GM23338 (cell line): ENCODE data around the gene PCNX1. TPM values are rescaled to one million over a fixed set of nuclear protein-coding genes. Genes with fewer than 3 reads are reported as not detected.

ENCODE experiments used
- ATAC-seq: fragments of 200-7000 bp; cut with Tn5 transposase; 3 replicates; pipeline ENCODE4 v1.9.1; 2020
- DNase-seq: peaks from one replicate; pipeline ENCODE4 v3.0.0-alpha.2; 2015; ENCODE audit warnings: low spot score
- H2AFZ ChIP-seq: fragments of 200-600 bp; sonication (generic); 2 replicates; pipeline ENCODE4 v1.8.0; 2016; ENCODE audit warnings: antibody characterized with exemption, mild to moderate bottlenecking, moderate library complexity
- H3F3A ChIP-seq: fragments of 200-600 bp; sonication (generic); replicated peaks from 2 replicates; pipeline ENCODE4 v1.8.0; 2017; ENCODE audit warnings: antibody characterized with exemption, mixed run types, low read depth
- H3K27ac ChIP-seq: fragments of 200-600 bp; sonication (generic); 2 replicates; pipeline ENCODE4 v1.6.1; 2016; ENCODE audit warnings: low read depth
- H3K27me3 ChIP-seq: fragments of 200-600 bp; sonication (generic); 2 replicates; pipeline ENCODE4 v1.8.0; 2016; ENCODE audit warnings: mild to moderate bottlenecking, mixed run types, moderate library complexity; ENCODE audit not compliant: insufficient read depth
- H3K36me3 ChIP-seq: fragments of 200-600 bp; sonication (generic); 2 replicates; pipeline ENCODE4 v1.8.0; 2016; ENCODE audit warnings: mild to moderate bottlenecking; ENCODE audit not compliant: insufficient read depth
- H3K4me1 ChIP-seq: fragments of 200-600 bp; sonication (generic); 2 replicates; pipeline ENCODE4 v1.8.0; 2016; ENCODE audit warnings: mild to moderate bottlenecking, moderate library complexity; ENCODE audit not compliant: insufficient read depth
- H3K4me2 ChIP-seq: fragments of 200-600 bp; sonication (generic); 2 replicates; pipeline ENCODE4 v1.7.1; 2017; ENCODE audit warnings: mixed run types
- H3K4me3 ChIP-seq: fragments of 200-600 bp; sonication (generic); 2 replicates; pipeline ENCODE4 v1.6.1; 2016; ENCODE audit warnings: mixed run types
- H3K79me2 ChIP-seq: fragments of 200-600 bp; sonication (generic); replicated peaks from 2 replicates; pipeline ENCODE4 v1.8.0; 2017; ENCODE audit warnings: mild to moderate bottlenecking; ENCODE audit not compliant: insufficient read depth
- H3K9me2 ChIP-seq: fragments of 200-600 bp; sonication (generic); 2 replicates; pipeline ENCODE4 v1.8.0; 2017; ENCODE audit not compliant: insufficient read depth
- H4K20me1 ChIP-seq: fragments of 200-600 bp; sonication (generic); replicated peaks from 2 replicates; pipeline ENCODE4 v1.8.0; 2017; ENCODE audit warnings: mild to moderate bottlenecking; ENCODE audit not compliant: insufficient read depth
- H3K27ac Mint-ChIP-seq: 2 replicates; pipeline ENCODE4 v1.8.0; 2020; ENCODE audit warnings: inconsistent platforms, mild to moderate bottlenecking, moderate library complexity, mixed read lengths
- H3K27me3 Mint-ChIP-seq: 3 replicates; pipeline ENCODE4 v1.8.0; 2022; ENCODE audit warnings: low read depth, mild to moderate bottlenecking, moderate library complexity, mixed read lengths, inconsistent platforms; ENCODE audit not compliant: insufficient read depth, poor library complexity
- H3K36me3 Mint-ChIP-seq: 3 replicates; pipeline ENCODE4 v1.8.0; 2021; ENCODE audit warnings: low read depth, mild to moderate bottlenecking, inconsistent platforms, moderate library complexity, mixed read lengths
- H3K4me1 Mint-ChIP-seq: 3 replicates; pipeline ENCODE4 v1.8.0; 2020; ENCODE audit warnings: mild to moderate bottlenecking, inconsistent platforms, mixed read lengths
- H3K4me3 Mint-ChIP-seq: 3 replicates; pipeline ENCODE4 v1.8.0; 2021; ENCODE audit warnings: moderate library complexity, mild to moderate bottlenecking, inconsistent platforms, mixed read lengths
- H3K9me3 Mint-ChIP-seq: 3 replicates; pipeline ENCODE4 v1.8.0; 2020; ENCODE audit warnings: moderate library complexity, mild to moderate bottlenecking, inconsistent platforms, mixed read lengths
- CREB1 ChIP-seq: fragments of 250-450 bp; sonication (Bioruptor Pico); IDR thresholded peaks from 2 replicates; pipeline ENCODE4 v1.5.0; 2020; ENCODE audit warnings: low read depth, mild to moderate bottlenecking, moderate library complexity
- ETS1 ChIP-seq: IDR thresholded peaks from 2 replicates; pipeline ENCODE4 v1.6.1; 2016; ENCODE audit warnings: antibody characterized with exemption
- EZH2 ChIP-seq: fragments of 200-600 bp; sonication (generic); IDR thresholded peaks from one replicate; pipeline ENCODE4 v1.8.0; 2017; ENCODE audit warnings: antibody characterized with exemption, mild to moderate bottlenecking, low read depth; ENCODE audit not compliant: unreplicated experiment
- EZH2phosphoT487 ChIP-seq: fragments of 200-600 bp; sonication (generic); IDR thresholded peaks from one replicate; pipeline ENCODE4 v1.8.1; 2018; ENCODE audit warnings: antibody characterized with exemption; ENCODE audit not compliant: unreplicated experiment
- JUNB ChIP-seq: IDR thresholded peaks from one replicate; pipeline ENCODE4 v1.6.1; 2016; ENCODE audit warnings: antibody characterized with exemption; ENCODE audit not compliant: unreplicated experiment
- REST ChIP-seq: IDR thresholded peaks from one replicate; pipeline ENCODE4 v1.6.1; 2018; ENCODE audit warnings: antibody characterized with exemption; ENCODE audit not compliant: unreplicated experiment
- STAT1 ChIP-seq: IDR thresholded peaks from one replicate; pipeline ENCODE4 v1.6.1; 2016; ENCODE audit warnings: antibody characterized with exemption; ENCODE audit not compliant: unreplicated experiment
- ZNF114 ChIP-seq: fragments of 250-450 bp; sonication (Bioruptor Pico); IDR thresholded peaks from 2 replicates; pipeline ENCODE4 v1.5.0; 2020; ENCODE audit warnings: mild to moderate bottlenecking, moderate library complexity
- ZNF331 ChIP-seq: fragments of 250-450 bp; sonication (Bioruptor Pico); IDR thresholded peaks from 2 replicates; pipeline ENCODE4 v1.5.0; 2020; ENCODE audit warnings: low read depth, mild to moderate bottlenecking, moderate library complexity
- ZNF462 ChIP-seq: fragments of 250-450 bp; sonication (Bioruptor Pico); IDR thresholded peaks from 2 replicates; pipeline ENCODE4 v1.5.0; 2020; ENCODE audit warnings: mild to moderate bottlenecking, moderate library complexity
- polyA plus RNA-seq: library from polyadenylated mRNA; unstranded; fragments of >200 nt; fragmentation: Nextera tagmentation; extraction: Ambion mirVana; gene quantifications from 2 replicates; pipeline ENCODE4 v1.2.1, GENCODE V29; 2016
- total RNA-seq: library from RNA; depleted of rRNA; stranded (reverse); fragments of >200 nt; shearing (Covaris generic); gene quantifications from 2 replicates; pipeline ENCODE4 v1.2.3, GENCODE V29; 2014

PCNX1 gene
- total and polyA plus RNA-seq, 2 experiments from 2014 or later, result 19.4 to 53.1 TPM

- no peak overlapping the region for H3K4me3 ChIP-seq
- no peak overlapping the region for H2AFZ ChIP-seq
- Mint-ChIP-seq H3K4me3 (no peak overlapping the region), H3K4me1 (peaks cover 8% of the 10 kb centered on the region; the same call in 2 of the 3 replicates), H3K27me3 (peaks cover 13% of the 10 kb centered on the region), H3K9me3 (peaks cover 50% of the 10 kb centered on the region), H3K27ac (no peak overlapping the region), H3K36me3 (peaks cover 48% of the 10 kb centered on the region)
- ATAC-seq (no peak), DNase-seq (no peak)
- H3K9me2 ChIP-seq, result no peaks in the 10 kb centered on the region; the same call in 1 of the 2 replicates
- H3K79me2 ChIP-seq, result no peaks in the 10 kb centered on the region
- H4K20me1 ChIP-seq, result no peaks in the 10 kb centered on the region
- TF ChIP-seq ETS1, result no peak
- peaks cover 7% of the 10 kb centered on the region for H3K4me1 ChIP-seq
- no peak overlapping the region for H3K27ac ChIP-seq
- no peaks in the 10 kb centered on the region for H3F3A ChIP-seq
- H3K36me3 ChIP-seq, result no peaks in the 10 kb centered on the region
- H3K27me3 ChIP-seq, result no peaks in the 10 kb centered on the region
- no peak overlapping the region for H3K4me2 ChIP-seq
These were observed 213.7 kb downstream of the PCNX1 start for GRCh38 chr14:71121001-71121400.

GRCh38 chr14:71121711-71122110, 214.5 kb downstream of the PCNX1 start:
- Mint-ChIP-seq H3K4me3 (no peak overlapping the region), H3K9me3 (peaks cover 56% of the 10 kb centered on the region), H3K27ac (no peak overlapping the region), H3K4me1 (peaks cover 8% of the 10 kb centered on the region; the same call in 2 of the 3 replicates), H3K36me3 (peaks cover 55% of the 10 kb centered on the region), H3K27me3 (peaks cover 13% of the 10 kb centered on the region)
- Histone ChIP-seq H3K36me3 (no peaks in the 10 kb centered on the region), H3K4me2 (no peak overlapping the region), H3K27me3 (no peaks in the 10 kb centered on the region), H3K4me3 (no peak overlapping the region), H3F3A (no peaks in the 10 kb centered on the region), H4K20me1 (no peaks in the 10 kb centered on the region), H3K79me2 (no peaks in the 10 kb centered on the region), H2AFZ (no peak overlapping the region), H3K4me1 (peaks cover 7% of the 10 kb centered on the region), H3K9me2 (no peaks in the 10 kb centered on the region; the same call in 1 of the 2 replicates), H3K27ac (no peak overlapping the region)
- DNase-seq (no peak), ATAC-seq (no peak)
- TF ChIP-seq ETS1 (no peak), STAT1 (no peak), ZNF114 (no peak), EZH2phosphoT487 (no peak), JUNB (no peak), CREB1 (CRISPR knock-in tag) (no peak), ZNF462 (CRISPR knock-in tag) (no peak), ZNF331 (CRISPR knock-in tag) (no peak), EZH2 (no peak), REST (no peak)
